ENCODE results near the gene TMPO.
"Not testable (repeated sequence)": the region's sequence is repeated elsewhere in the genome, so short reads cannot be mapped to it uniquely, and the experiment has no call there.

Gene TMPO

DNA sequence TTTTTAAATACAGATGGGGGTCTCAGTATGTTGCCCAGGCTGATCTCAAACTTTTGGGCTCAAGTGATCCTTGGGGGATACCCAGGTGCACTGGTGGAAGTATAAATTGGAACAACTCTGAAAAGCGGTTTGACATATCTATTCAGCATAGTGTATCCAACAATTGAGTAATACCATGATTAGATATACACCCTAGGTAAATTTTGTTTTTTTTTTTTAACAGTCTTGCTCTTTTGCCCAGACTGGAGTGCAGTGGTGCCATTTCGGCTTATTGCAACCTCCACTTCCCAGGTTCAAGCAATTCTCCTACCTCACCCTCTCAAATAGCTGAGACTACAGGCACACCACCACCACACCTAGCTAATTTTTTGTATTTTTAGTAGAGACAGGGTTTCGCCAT lies 46.5 kb downstream of the TMPO start:
- no peak overlapping the region for H3K4me3 ChIP-seq
- DNase-seq (ENCODE audit: low spot score), result no peak
- H3K27ac ChIP-seq, result no peak overlapping the region
- TF ChIP-seq CTCF (IDR thresholded peaks at IDR 0.05), result no peak

- no peak for DNase-seq (ENCODE audit: low spot score)
- no peak for TF ChIP-seq CTCF (IDR thresholded peaks at IDR 0.05)
- no peak overlapping the region for H3K27ac ChIP-seq
- H3K4me3 ChIP-seq, result no peak overlapping the region
Observed at GRCh38 chr12:98572010-98572409, 56.6 kb downstream of the TMPO start.

GRCh38 chr12:98574110-98574509 lies 58.7 kb downstream of the TMPO start:
- DNase-seq (ENCODE audit: low spot score), result no peak
- Histone ChIP-seq H3K27ac (no peak overlapping the region), H3K4me3 (no peak overlapping the region)
- no peak for TF ChIP-seq CTCF (IDR thresholded peaks at IDR 0.05)

- no peak for DNase-seq (ENCODE audit: low spot score)
- H3K27ac ChIP-seq, result no peak overlapping the region
- H3K4me3 ChIP-seq, result no peak overlapping the region
- TF ChIP-seq CTCF (IDR thresholded peaks at IDR 0.05), result no peak
Observed at GRCh38 chr12:98575013-98575412, 59.6 kb downstream of the TMPO start.

DNA sequence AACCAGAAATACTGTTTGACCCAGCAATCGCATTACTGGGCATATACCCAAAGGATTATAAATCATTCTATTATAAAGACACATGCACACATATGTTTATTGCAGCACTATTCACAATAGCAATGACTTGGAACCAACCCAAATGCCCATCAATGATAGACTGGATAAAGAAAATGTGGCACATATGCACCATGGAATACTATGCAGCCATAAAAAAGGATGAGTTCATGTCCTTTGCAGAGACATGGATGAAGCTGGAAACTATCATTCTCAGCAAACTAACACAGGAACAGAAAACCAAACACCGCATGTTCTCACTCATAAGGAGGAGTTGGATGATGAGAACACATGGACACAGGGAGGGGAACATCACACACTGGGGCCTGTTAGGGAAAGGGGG lies 61.4 kb downstream of the TMPO start:
- not testable (repeated sequence) for DNase-seq (ENCODE audit: low spot score); H3K27ac ChIP-seq; H3K4me3 ChIP-seq

DNA sequence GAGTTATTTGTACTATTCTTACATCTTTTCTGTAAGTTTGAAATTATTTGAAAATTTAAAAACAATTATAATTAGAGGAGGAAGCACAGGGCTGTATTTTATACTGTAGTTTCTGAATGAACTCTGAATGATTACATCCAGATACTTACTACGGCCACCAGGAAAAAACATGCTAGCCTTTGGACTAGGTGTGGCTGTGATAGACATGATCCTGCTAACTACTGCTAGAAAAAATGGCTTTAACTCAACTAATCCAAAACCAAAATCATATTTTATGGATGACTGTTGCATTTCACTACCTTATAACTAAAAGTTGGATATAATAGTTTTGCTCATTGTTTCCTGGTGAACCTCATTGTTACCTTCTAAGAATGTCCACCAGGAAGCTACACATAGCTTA lies 63.0 kb downstream of the TMPO start:
- TF ChIP-seq CTCF (IDR thresholded peaks at IDR 0.05), result no peak
- no peak overlapping the region for H3K4me3 ChIP-seq
- no peak for DNase-seq (ENCODE audit: low spot score)
- no peak overlapping the region for H3K27ac ChIP-seq

DNA sequence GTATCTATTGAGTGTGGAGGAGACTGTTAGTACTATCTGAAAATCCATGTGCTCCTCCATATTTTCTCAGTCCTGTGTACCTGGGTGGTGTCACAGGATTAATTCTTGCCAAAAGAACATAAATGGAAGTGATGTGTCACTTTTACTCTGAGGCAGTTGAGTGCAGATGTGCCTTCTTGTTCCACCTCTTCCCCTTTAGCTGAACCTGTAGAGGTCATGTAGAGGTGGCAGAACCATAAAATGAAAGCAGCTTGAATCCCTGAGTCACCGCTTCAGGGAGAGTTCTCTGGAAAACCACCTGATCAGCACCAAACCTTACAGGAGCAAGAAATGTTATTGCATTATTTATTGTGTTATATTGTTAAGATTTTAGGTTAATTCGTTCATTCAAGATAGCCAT lies 63.4 kb downstream of the TMPO start:
- no peak for DNase-seq (ENCODE audit: low spot score)
- Histone ChIP-seq H3K27ac (no peak overlapping the region), H3K4me3 (no peak overlapping the region)
- TF ChIP-seq CTCF (IDR thresholded peaks at IDR 0.05), result no peak

- no peak for DNase-seq (ENCODE audit: low spot score)
- no peak for TF ChIP-seq CTCF (IDR thresholded peaks at IDR 0.05)
- no peak overlapping the region for H3K4me3 ChIP-seq
- no peak overlapping the region for H3K27ac ChIP-seq
Observed at GRCh38 chr12:98579347-98579746, 64.0 kb downstream of the TMPO start.
